HG02938 (cell line): ENCODE results near the gene SLC12A4.
"Not testable (repeated sequence)": the region's sequence is repeated elsewhere in the genome, so short reads cannot be mapped to it uniquely, and the experiment has no call there.

Experiments used
- ATAC-seq: cut with Tn5 transposase; IDR thresholded peaks from one replicate; pipeline ENCODE4 v1.9.1; 2021; ENCODE audit warnings: mild to moderate bottlenecking, moderate library complexity; ENCODE audit not compliant: unreplicated experiment

Gene SLC12A4

DNA sequence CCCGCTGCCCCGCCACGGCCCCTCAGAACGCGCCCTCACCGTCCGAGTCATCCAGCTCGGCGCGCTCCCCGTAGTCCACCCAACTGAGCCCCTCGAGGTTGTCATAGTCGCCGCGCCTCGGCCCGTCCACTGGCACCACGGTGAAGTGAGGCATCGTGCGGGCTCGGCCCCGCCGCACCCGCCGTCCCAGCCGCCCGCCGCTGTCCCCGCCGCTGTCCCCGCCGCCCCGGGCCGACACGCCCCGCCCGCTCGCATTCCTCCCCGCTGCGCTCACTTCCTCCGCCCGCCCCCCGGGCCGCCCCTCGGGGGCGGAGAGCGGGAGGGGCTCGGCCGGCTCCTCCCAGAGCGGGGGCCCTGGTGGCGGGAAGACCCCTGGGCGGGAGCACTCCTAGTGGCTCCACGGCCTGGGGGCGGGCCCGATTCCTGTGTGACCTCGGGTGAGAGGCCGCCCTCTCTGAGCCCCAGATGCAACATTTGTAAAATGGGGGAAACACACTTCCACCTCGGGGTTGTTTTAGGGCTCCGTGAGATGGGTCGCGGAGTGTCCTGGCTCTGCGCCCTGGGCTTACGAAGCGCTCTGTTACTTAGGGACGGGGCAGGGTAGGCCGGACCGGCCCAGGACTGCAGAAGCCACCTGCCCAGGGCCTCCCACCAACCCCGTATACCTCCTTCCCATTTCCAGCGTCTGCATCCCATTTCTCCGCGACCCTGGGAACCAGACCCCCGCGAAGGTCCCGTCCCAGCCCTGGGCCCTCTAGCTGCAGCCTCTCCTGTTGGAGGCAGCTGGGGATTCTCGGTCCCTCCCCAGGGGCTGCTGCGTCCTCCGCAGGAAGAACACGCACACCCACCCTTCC lies at the start of gene SLC12A4:
Gene SLC12A4 (minus strand): TSS at position 238 of the 854 bp plus-strand sequence. CDS start 84 bp downstream, at position 154.
- ATAC-seq, result peak; percentile 58

- no peak for ATAC-seq
These were observed 47.2 kb upstream of the SLC12A4 start, which contains the start of gene DPEP2NB for GRCh38 chr16:68015681-68016080. TSS of gene DPEP2NB (minus strand) at chr16:68015911. CDS start at chr16:68015770, 141 bp downstream.

DNA sequence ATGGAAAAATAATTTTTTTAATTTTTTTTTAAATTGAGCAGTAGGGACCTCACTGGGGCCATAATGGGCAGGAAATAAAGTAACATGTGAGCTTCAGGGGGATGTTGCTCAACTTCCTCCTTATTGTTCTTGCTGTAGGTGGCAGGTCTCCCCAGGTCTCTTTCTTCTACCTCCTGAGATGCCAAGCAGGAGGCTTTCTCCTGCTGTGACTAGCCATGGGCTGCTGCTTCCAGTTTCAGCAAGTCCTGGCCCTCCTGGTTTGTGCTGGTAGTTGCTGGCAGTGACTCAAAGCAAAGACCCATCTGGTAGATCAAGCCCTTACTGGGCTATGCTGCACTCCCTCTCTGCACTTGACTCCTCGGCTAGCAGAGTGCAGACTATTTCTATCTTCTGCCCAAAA lies 45.0 kb upstream of the SLC12A4 start:
- no peak for ATAC-seq

DNA sequence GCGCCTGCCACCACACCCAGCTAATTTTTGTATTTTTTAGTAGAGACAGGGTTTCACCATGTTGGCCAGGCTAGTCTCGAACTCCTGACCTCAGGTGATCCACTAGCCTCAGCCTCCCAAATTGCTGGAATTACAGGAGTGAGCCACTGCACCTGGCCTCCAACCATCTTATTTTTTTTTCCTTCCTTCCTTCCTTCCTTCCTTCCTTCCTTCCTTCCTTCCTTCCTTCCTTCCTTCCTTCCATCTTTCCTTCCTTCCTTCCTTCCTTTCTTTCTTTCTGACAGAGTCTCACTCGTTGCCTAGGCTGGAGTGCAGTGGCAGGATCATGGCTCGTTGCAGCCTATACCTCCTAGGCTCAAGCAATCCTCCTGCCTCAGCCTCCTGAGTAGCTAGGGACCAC lies 41.4 kb upstream of the SLC12A4 start:
- not testable (repeated sequence) for ATAC-seq

DNA sequence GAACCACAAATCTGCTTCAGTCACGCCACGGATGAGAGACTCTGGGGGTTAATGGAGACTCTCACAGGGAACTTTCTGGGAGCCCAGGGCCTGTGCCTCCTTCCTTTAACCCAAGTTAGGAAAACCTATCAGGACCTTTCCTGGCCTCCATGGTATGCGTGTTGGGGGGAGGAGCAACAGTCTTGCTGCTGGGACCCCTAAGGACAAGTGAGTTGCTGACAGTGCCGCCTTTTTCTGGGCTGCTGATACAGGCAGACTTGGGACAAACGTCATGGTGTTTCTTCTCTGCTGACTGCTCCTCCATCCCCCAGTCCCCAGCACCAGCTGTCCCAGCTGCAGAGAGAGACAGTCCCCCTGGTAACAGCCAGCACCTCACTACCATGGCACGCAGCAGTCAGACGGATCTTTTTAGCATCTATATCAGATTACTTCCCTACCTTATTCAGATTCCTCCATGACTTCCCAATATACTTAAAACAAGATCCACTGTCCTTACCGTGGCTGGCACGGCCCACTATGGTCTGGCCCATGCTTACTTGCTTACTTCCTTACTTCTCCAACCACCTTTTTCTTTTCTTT lies 40.8 kb upstream of the SLC12A4 start:
- ATAC-seq, result no peak

DNA sequence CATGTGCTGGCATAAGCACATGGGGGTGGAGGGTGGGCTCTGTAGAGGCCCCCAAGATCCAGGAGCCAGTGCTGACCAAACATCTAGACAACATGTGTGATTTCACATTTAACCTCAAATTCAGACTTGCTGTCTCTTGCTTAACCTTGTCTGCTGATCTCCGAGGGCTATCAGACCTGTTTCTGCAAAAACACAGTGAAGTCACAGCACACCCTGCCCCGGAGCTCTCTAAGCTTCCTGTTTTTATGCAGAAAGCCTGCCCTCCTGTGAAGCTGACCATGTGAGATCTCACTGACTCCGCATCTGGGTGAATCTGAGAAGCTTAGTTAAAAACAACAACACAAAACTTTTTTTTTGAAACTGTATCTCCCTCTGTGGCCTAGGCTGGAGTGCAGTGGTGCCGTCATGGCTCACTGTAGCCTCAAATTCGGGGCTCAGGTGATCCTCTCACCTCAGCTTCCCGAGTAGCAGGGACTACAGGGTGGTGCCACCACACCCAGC lies 37.4 kb upstream of the SLC12A4 start:
- ATAC-seq, result no peak

DNA sequence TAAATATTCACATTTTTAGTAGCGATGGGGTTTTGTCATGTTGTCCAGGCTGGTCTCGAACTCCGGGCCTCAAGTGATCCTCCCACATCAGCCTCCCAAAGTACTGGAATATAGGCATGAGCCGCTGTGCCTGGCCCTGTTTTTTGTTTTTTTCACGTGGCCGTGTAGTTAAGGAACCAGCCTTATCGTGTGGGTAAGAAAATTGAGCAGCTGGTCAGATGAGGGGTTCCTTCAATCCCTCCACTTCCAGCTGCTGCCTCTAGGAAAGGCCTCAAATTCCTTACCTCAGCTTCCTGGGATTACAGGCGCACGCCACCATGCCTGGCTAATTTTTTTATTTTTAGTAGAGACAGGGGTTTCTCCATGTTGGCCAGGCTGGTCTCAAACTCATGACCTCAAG lies 36.8 kb upstream of the SLC12A4 start:
- ATAC-seq, result no peak

- no peak for ATAC-seq
These were observed 34.6 kb upstream of the SLC12A4 start for GRCh38 chr16:68003031-68003430.

DNA sequence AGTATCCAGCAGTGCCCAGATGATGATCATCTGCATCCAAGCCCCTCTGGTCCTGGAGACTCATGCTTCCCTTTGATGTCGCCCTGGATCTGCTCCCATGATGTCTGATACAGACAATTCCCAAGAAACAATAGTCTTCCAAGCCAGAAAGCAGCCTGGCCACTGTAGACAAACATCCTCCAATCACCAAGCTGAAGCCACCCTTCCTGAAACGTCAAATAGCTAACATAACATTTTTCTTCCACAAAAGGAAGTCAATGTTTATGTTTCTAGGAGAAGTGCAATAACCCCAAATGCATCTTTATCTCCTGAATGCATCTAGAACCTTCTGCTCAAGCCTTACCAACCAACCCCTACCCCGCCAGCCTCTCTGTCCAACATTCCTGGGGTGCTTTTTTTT lies 32.0 kb upstream of the SLC12A4 start:
- no peak for ATAC-seq

- ATAC-seq, result no peak
These were observed 31.5 kb upstream of the SLC12A4 start for GRCh38 chr16:67999985-68000384.

GRCh38 chr16:67998779-67999688 lies 30.6 kb upstream of the SLC12A4 start, which contains the start of gene DPEP2:
TSS of gene DPEP2 (minus strand) at chr16:67999484. CDS start at chr16:67993212, 6,272 bp downstream.
- ATAC-seq, result not testable (repeated sequence)

GRCh38 chr16:67998231-67998778 lies 29.9 kb upstream of the SLC12A4 start:
- not testable (repeated sequence) for ATAC-seq

GRCh38 chr16:67996666-67997065 lies 28.2 kb upstream of the SLC12A4 start:
- no peak for ATAC-seq

- no peak for ATAC-seq
These were observed 27.0 kb upstream of the SLC12A4 start for GRCh38 chr16:67995423-67995822.

DNA sequence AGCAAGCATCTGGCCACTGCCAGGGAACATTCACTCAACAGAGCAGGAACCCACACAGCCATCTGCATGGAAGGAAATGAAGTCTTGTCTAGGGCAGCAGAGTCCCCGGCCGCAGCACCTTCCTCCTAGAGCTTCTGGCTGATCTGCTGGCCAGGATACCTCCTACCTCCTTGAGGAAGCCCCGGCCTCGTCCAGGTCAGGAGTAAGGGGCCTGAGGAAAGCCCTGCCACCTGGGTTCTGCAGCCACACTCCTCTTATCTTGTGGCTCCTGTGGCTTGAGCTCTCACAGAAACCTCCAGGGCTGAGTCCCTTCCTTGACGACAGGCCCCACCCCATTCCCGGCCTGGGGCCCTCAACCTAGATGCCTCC lies 25.6 kb upstream of the SLC12A4 start:
- not testable (repeated sequence) for ATAC-seq

- ATAC-seq, result peak; percentile 67
These were observed 25.0 kb upstream of the SLC12A4 start for GRCh38 chr16:67993207-67994039.

DNA sequence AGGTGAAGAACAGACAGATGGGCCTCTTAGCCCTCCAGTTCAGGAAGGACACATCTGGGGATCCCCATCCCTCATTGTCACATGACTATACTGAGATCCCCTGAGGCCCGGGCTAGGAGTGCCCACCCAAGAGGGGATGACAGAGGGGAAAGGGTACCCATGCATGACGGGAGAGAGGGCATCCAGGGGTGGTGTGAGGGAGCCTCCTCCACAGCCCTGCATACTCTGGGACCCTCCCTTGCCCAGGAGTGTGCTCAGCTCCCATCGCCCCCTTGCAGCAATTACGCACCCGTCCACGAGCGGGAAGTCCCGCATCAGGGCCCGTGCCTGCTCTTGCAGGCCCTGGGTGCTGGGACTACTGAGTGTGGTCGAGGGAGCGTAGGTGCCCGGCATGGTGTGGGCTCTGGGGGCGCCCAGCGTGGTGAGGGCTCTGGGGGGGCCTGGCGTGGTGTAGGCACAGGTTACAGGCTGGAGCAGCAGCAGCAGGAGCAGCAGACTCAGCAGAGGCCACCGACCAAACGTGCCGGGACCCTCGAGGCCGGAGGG lies 24.3 kb upstream of the SLC12A4 start:
- ATAC-seq, result no peak

DNA sequence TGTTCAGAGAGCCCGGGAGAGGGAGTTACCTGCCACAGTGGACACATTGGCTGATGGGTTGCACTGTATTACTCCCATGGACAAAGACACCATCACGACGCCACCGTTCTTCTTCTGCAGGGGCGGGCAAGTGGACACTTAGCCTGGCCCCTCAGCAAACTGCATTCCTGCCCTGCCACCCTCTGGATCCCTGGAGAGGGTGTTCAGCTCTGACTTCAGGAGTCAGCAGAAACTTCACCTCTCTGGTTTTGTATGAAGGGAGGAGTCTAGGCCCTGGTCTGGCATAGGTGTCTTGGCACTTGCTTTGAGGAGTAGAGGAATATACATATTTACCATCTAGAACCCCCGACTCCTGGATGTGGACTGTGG lies 21.6 kb upstream of the SLC12A4 start:
- no peak for ATAC-seq

DNA sequence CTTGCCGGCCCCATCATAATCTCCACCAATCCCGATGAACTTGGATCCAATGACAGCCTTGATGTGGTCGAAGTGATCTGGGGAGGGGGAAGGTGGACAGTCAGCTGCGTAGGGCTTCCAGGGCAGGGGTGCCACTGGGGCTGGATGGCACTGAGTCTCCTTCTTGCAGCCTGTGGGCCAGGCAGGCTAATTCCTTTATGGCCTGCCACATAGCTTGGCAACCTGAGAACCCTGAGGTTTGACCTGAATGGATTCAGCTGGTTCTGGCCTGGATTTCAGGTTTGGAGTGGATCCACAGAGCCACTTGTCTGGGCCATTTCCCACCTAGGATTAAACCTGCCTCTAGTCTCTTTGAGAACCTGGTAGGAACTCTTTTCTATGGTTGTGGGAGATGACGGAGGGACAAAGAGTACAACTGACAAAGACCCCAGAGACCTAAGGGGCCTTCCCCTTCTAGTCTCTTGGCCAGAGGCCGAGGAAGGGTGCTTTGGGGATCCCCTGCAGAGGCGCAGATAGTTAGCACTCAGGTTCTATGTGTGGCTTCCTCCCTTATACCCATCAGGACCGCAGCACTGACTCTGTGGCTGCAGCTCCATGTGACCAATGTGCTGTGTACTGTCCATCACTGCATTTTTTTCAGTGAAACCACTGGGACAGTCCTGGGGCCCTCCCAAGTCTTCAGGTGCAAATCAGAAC lies 21.0 kb upstream of the SLC12A4 start:
- no peak for ATAC-seq
